Measurements from ENCODE around the gene RIMBP2.
A peak's percentile ranks its signal among the peaks of the same experiment; 100 is the strongest.
"Not testable (repeated sequence)": the region's sequence is repeated elsewhere in the genome, so short reads cannot be mapped to it uniquely, and the experiment has no call there.

Gene RIMBP2

GRCh38 chr12:130715998-130716968 lies at the start of gene RIMBP2:
Gene RIMBP2, minus strand, starts transcription at chr12:130716299. Its CDS starts 237,286 bp downstream, at chr12:130479013.
- Histone ChIP-seq H3K27me3 (ENCODE audit: control insufficient read depth, insufficient read depth, low read length) (peaks cover 70% of the 10 kb centered on the region), H3K36me3 (ENCODE audit: control insufficient read depth, insufficient read depth, low read length) (no peaks in the 10 kb centered on the region), H3K4me1 (ENCODE audit: control insufficient read depth, insufficient read depth, low read length) (peaks cover 20% of the 10 kb centered on the region), H3K9me3 (ENCODE audit: control insufficient read depth, insufficient read depth, low read depth, low read length) (peaks cover 6% of the 10 kb centered on the region; the same call in 1 of the 2 replicates), H3K9ac (ENCODE audit: low read length) (peak within 1 kb of the TSS; percentile 34), H3K27ac (ENCODE audit: low read depth, low read length) (no peak within 1 kb of the TSS), H3K4me3 (ENCODE audit: low read depth, low read length) (peak within 1 kb of the TSS; percentile 62)

- Histone ChIP-seq H3K36me3 (ENCODE audit: control insufficient read depth, insufficient read depth, low read length) (peaks cover 7% of the 10 kb centered on the region; the same call in 1 of the 2 replicates), H3K9ac (ENCODE audit: low read length) (no peak overlapping the region), H3K9me3 (ENCODE audit: control insufficient read depth, insufficient read depth, low read depth, low read length) (peaks cover 18% of the 10 kb centered on the region), H3K4me1 (ENCODE audit: control insufficient read depth, insufficient read depth, low read length) (no peaks in the 10 kb centered on the region), H3K27me3 (ENCODE audit: control insufficient read depth, insufficient read depth, low read length) (0 out of 2 replicates have a peak, but pooled peaks cover 4% of the 10 kb centered on the region), H3K27ac (ENCODE audit: low read depth, low read length) (no peak overlapping the region), H3K4me3 (ENCODE audit: low read depth, low read length) (no peak overlapping the region)
These were observed 49.1 kb upstream of the RIMBP2 start for GRCh38 chr12:130765186-130765659.

- H3K27ac ChIP-seq (ENCODE audit: low read depth, low read length): no peak overlapping the region
- H3K9me3 ChIP-seq (ENCODE audit: control insufficient read depth, insufficient read depth, low read depth, low read length): peaks cover 18% of the 10 kb centered on the region
- no peaks in the 10 kb centered on the region for H3K4me1 ChIP-seq (ENCODE audit: control insufficient read depth, insufficient read depth, low read length)
- 0 out of 2 replicates have a peak, but pooled peaks cover 4% of the 10 kb centered on the region for H3K27me3 ChIP-seq (ENCODE audit: control insufficient read depth, insufficient read depth, low read length)
- peaks cover 7% of the 10 kb centered on the region; the same call in 1 of the 2 replicates for H3K36me3 ChIP-seq (ENCODE audit: control insufficient read depth, insufficient read depth, low read length)
- no peak overlapping the region for H3K4me3 ChIP-seq (ENCODE audit: low read depth, low read length)
- no peak overlapping the region for H3K9ac ChIP-seq (ENCODE audit: low read length)
These were observed 48.5 kb upstream of the RIMBP2 start for GRCh38 chr12:130764475-130765185.

- H3K36me3 ChIP-seq (ENCODE audit: control insufficient read depth, insufficient read depth, low read length): peaks cover 7% of the 10 kb centered on the region; the same call in 1 of the 2 replicates
- no peaks in the 10 kb centered on the region for H3K4me1 ChIP-seq (ENCODE audit: control insufficient read depth, insufficient read depth, low read length)
- no peak overlapping the region for H3K9ac ChIP-seq (ENCODE audit: low read length)
- H3K4me3 ChIP-seq (ENCODE audit: low read depth, low read length): no peak overlapping the region
- 0 out of 2 replicates have a peak, but pooled peaks cover 4% of the 10 kb centered on the region for H3K27me3 ChIP-seq (ENCODE audit: control insufficient read depth, insufficient read depth, low read length)
- peaks cover 18% of the 10 kb centered on the region for H3K9me3 ChIP-seq (ENCODE audit: control insufficient read depth, insufficient read depth, low read depth, low read length)
- H3K27ac ChIP-seq (ENCODE audit: low read depth, low read length): no peak overlapping the region
These were observed 48.0 kb upstream of the RIMBP2 start for GRCh38 chr12:130764073-130764472.

GRCh38 chr12:130762319-130762675 lies 46.2 kb upstream of the RIMBP2 start:
- H3K9ac ChIP-seq (ENCODE audit: low read length): no peak overlapping the region
- H3K4me3 ChIP-seq (ENCODE audit: low read depth, low read length): no peak overlapping the region
- peaks cover 18% of the 10 kb centered on the region for H3K9me3 ChIP-seq (ENCODE audit: control insufficient read depth, insufficient read depth, low read depth, low read length)
- no peaks in the 10 kb centered on the region for H3K4me1 ChIP-seq (ENCODE audit: control insufficient read depth, insufficient read depth, low read length)
- H3K27ac ChIP-seq (ENCODE audit: low read depth, low read length): no peak overlapping the region
- H3K27me3 ChIP-seq (ENCODE audit: control insufficient read depth, insufficient read depth, low read length): 0 out of 2 replicates have a peak, but pooled peaks cover 4% of the 10 kb centered on the region
- H3K36me3 ChIP-seq (ENCODE audit: control insufficient read depth, insufficient read depth, low read length): peaks cover 7% of the 10 kb centered on the region; the same call in 1 of the 2 replicates

- Histone ChIP-seq H3K9ac (ENCODE audit: low read length) (no peak overlapping the region), H3K36me3 (ENCODE audit: control insufficient read depth, insufficient read depth, low read length) (peaks cover 7% of the 10 kb centered on the region; the same call in 1 of the 2 replicates), H3K27ac (ENCODE audit: low read depth, low read length) (no peak overlapping the region), H3K4me3 (ENCODE audit: low read depth, low read length) (no peak overlapping the region), H3K27me3 (ENCODE audit: control insufficient read depth, insufficient read depth, low read length) (0 out of 2 replicates have a peak, but pooled peaks cover 4% of the 10 kb centered on the region), H3K4me1 (ENCODE audit: control insufficient read depth, insufficient read depth, low read length) (no peaks in the 10 kb centered on the region), H3K9me3 (ENCODE audit: control insufficient read depth, insufficient read depth, low read depth, low read length) (peaks cover 18% of the 10 kb centered on the region)
These were observed 45.6 kb upstream of the RIMBP2 start for GRCh38 chr12:130761537-130762318.

- H3K4me1 ChIP-seq (ENCODE audit: control insufficient read depth, insufficient read depth, low read length): no peaks in the 10 kb centered on the region
- no peaks in the 10 kb centered on the region for H3K27me3 ChIP-seq (ENCODE audit: control insufficient read depth, insufficient read depth, low read length)
- no peaks in the 10 kb centered on the region for H3K36me3 ChIP-seq (ENCODE audit: control insufficient read depth, insufficient read depth, low read length)
- H3K9me3 ChIP-seq (ENCODE audit: control insufficient read depth, insufficient read depth, low read depth, low read length): no peaks in the 10 kb centered on the region
- no peak overlapping the region for H3K9ac ChIP-seq (ENCODE audit: low read length)
- H3K4me3 ChIP-seq (ENCODE audit: low read depth, low read length): no peak overlapping the region
- no peak overlapping the region for H3K27ac ChIP-seq (ENCODE audit: low read depth, low read length)
These were observed 38.3 kb upstream of the RIMBP2 start for GRCh38 chr12:130754234-130754901.

- no peaks in the 10 kb centered on the region for H3K9me3 ChIP-seq (ENCODE audit: control insufficient read depth, insufficient read depth, low read depth, low read length)
- H3K9ac ChIP-seq (ENCODE audit: low read length): no peak overlapping the region
- no peak overlapping the region for H3K27ac ChIP-seq (ENCODE audit: low read depth, low read length)
- H3K36me3 ChIP-seq (ENCODE audit: control insufficient read depth, insufficient read depth, low read length): no peaks in the 10 kb centered on the region
- no peak overlapping the region for H3K4me3 ChIP-seq (ENCODE audit: low read depth, low read length)
- H3K4me1 ChIP-seq (ENCODE audit: control insufficient read depth, insufficient read depth, low read length): peaks cover 3% of the 10 kb centered on the region; the same call in 1 of the 2 replicates
- H3K27me3 ChIP-seq (ENCODE audit: control insufficient read depth, insufficient read depth, low read length): no peaks in the 10 kb centered on the region
These were observed 36.7 kb upstream of the RIMBP2 start for GRCh38 chr12:130752692-130753230.

- H3K27ac ChIP-seq (ENCODE audit: low read depth, low read length); H3K9me3 ChIP-seq (ENCODE audit: control insufficient read depth, insufficient read depth, low read depth, low read length); H3K36me3 ChIP-seq (ENCODE audit: control insufficient read depth, insufficient read depth, low read length); H3K4me1 ChIP-seq (ENCODE audit: control insufficient read depth, insufficient read depth, low read length); H3K27me3 ChIP-seq (ENCODE audit: control insufficient read depth, insufficient read depth, low read length); H3K9ac ChIP-seq (ENCODE audit: low read length); H3K4me3 ChIP-seq (ENCODE audit: low read depth, low read length): not testable (repeated sequence)
These were observed 35.9 kb upstream of the RIMBP2 start for GRCh38 chr12:130752037-130752436.

GRCh38 chr12:130748786-130749185 lies 32.7 kb upstream of the RIMBP2 start:
- no peaks in the 10 kb centered on the region; the same call in 1 of the 2 replicates for H3K27me3 ChIP-seq (ENCODE audit: control insufficient read depth, insufficient read depth, low read length)

More at GRCh38 chr12:130748786-130749185, 32.7 kb upstream of the RIMBP2 start:
- Histone ChIP-seq H3K4me3 (ENCODE audit: low read depth, low read length) (no peak overlapping the region), H3K9me3 (ENCODE audit: control insufficient read depth, insufficient read depth, low read depth, low read length) (no peaks in the 10 kb centered on the region), H3K36me3 (ENCODE audit: control insufficient read depth, insufficient read depth, low read length) (no peaks in the 10 kb centered on the region), H3K4me1 (ENCODE audit: control insufficient read depth, insufficient read depth, low read length) (peaks cover 4% of the 10 kb centered on the region; the same call in 1 of the 2 replicates), H3K27ac (ENCODE audit: low read depth, low read length) (no peak overlapping the region), H3K9ac (ENCODE audit: low read length) (no peak overlapping the region)

All from HUES6 (cell line).